H9 (cell line): ENCODE data around the gene ZBBX. TPM values are rescaled to one million over a fixed set of nuclear protein-coding genes. Genes with fewer than 3 reads are reported as not detected.

Experiments used
- DNase-seq: peaks from one replicate; pipeline ENCODE4 v3.0.0-alpha.2; 2017
- H2AFZ ChIP-seq: one replicate; pipeline ENCODE4 v1.6.1; 2013; ENCODE audit warnings: mild to moderate bottlenecking, low read length, control low read depth, moderate library complexity
- H2AK5ac ChIP-seq: 2 replicates; pipeline ENCODE4 v1.6.1; 2013; ENCODE audit warnings: low read length, control low read depth, mixed read lengths; ENCODE audit not compliant: insufficient read length
- H2BK120ac ChIP-seq: one replicate; pipeline ENCODE4 v1.6.1; 2013; ENCODE audit warnings: low read depth, mild to moderate bottlenecking, low read length, control low read depth, inconsistent platforms; ENCODE audit not compliant: poor library complexity, severe bottlenecking
- H2BK12ac ChIP-seq: 2 replicates; pipeline ENCODE4 v1.6.1; 2013; ENCODE audit warnings: low read length, control low read depth, mixed read lengths, low read depth; ENCODE audit not compliant: insufficient read length
- H2BK15ac ChIP-seq: 2 replicates; pipeline ENCODE4 v1.6.1; 2013; ENCODE audit warnings: low read depth, low read length, control low read depth
- H2BK20ac ChIP-seq: one replicate; pipeline ENCODE4 v1.6.1; 2013; ENCODE audit warnings: low read depth, mild to moderate bottlenecking, low read length, control low read depth, inconsistent platforms; ENCODE audit not compliant: poor library complexity, severe bottlenecking
- H2BK5ac ChIP-seq: 2 replicates; pipeline ENCODE4 v1.6.1; 2013; ENCODE audit warnings: low read length, control low read depth, mixed read lengths; ENCODE audit not compliant: insufficient read length
- H3K14ac ChIP-seq: 2 replicates; pipeline ENCODE4 v1.6.1; 2013; ENCODE audit warnings: low read length, control low read depth; ENCODE audit not compliant: insufficient read depth
- H3K18ac ChIP-seq: 2 replicates; pipeline ENCODE4 v1.6.1; 2013; ENCODE audit warnings: low read depth, mild to moderate bottlenecking, mixed read lengths, low read length, control low read depth; ENCODE audit not compliant: insufficient read length
- H3K23ac ChIP-seq: 2 replicates; pipeline ENCODE4 v1.6.1; 2013; ENCODE audit warnings: low read length, control low read depth, mixed read lengths, low read depth; ENCODE audit not compliant: insufficient read length
- H3K23me2 ChIP-seq: 2 replicates; pipeline ENCODE4 v1.6.1; 2013; ENCODE audit warnings: low read depth, mild to moderate bottlenecking, mixed read lengths, low read length, control low read depth; ENCODE audit not compliant: insufficient read length, poor library complexity, severe bottlenecking
- H3K27ac ChIP-seq: 2 replicates; pipeline ENCODE4 v1.5.1; 2013; ENCODE audit warnings: low read length, control low read depth, mixed read lengths, low read depth; ENCODE audit not compliant: insufficient read length
- H3K27me3 ChIP-seq: 2 replicates; pipeline ENCODE4 v1.6.1; 2013; ENCODE audit warnings: low read length, control low read depth, inconsistent platforms; ENCODE audit not compliant: insufficient read depth
- H3K4ac ChIP-seq: 2 replicates; pipeline ENCODE4 v1.6.1; 2013; ENCODE audit warnings: low read depth, mild to moderate bottlenecking, control low read depth, inconsistent platforms, low read length, moderate library complexity
- H3K4me1 ChIP-seq: 2 replicates; pipeline ENCODE4 v1.6.1; 2013; ENCODE audit warnings: low read length, control low read depth, inconsistent platforms; ENCODE audit not compliant: insufficient read depth
- H3K4me2 ChIP-seq: 2 replicates; pipeline ENCODE4 v1.6.1; 2013; ENCODE audit warnings: low read length, control low read depth, mixed read lengths; ENCODE audit not compliant: insufficient read length, insufficient read depth
- H3K56ac ChIP-seq: 2 replicates; pipeline ENCODE4 v1.6.1; 2013; ENCODE audit warnings: low read depth, mild to moderate bottlenecking, mixed read lengths, low read length, control low read depth; ENCODE audit not compliant: insufficient read length
- H3K79me1 ChIP-seq: 2 replicates; pipeline ENCODE4 v1.6.1; 2013; ENCODE audit warnings: low read depth, mild to moderate bottlenecking, moderate library complexity, low read length, control low read depth, inconsistent platforms; ENCODE audit not compliant: insufficient read depth, poor library complexity, severe bottlenecking
- H3K79me2 ChIP-seq: 2 replicates; pipeline ENCODE4 v1.6.1; 2013; ENCODE audit warnings: low read length, control low read depth, inconsistent platforms; ENCODE audit not compliant: insufficient read depth
- H3K9ac ChIP-seq: 2 replicates; pipeline ENCODE4 v1.6.1; 2013; ENCODE audit warnings: low read length, control low read depth, mixed read lengths; ENCODE audit not compliant: insufficient read length; ENCODE audit errors: extremely low read depth
- H3K9me3 ChIP-seq: one replicate; pipeline ENCODE4 v1.6.1; 2013; ENCODE audit warnings: low read depth, low read length, inconsistent platforms; ENCODE audit not compliant: control insufficient read depth
- H3T11ph ChIP-seq: one replicate; pipeline ENCODE4 v1.6.1; 2013; ENCODE audit warnings: mild to moderate bottlenecking, low read length, control low read depth, inconsistent platforms
- H4K20me1 ChIP-seq: one replicate; pipeline ENCODE4 v1.6.1; 2013; ENCODE audit not compliant: control insufficient read depth, insufficient read length, insufficient read depth
- H4K5ac ChIP-seq: 2 replicates; pipeline ENCODE4 v1.6.1; 2013; ENCODE audit warnings: low read depth, mild to moderate bottlenecking, mixed read lengths, low read length, control low read depth; ENCODE audit not compliant: insufficient read length
- H4K8ac ChIP-seq: replicated peaks from 2 replicates; pipeline ENCODE4 v1.6.1; 2013; ENCODE audit warnings: low read length, control low read depth, mixed read lengths, low read depth; ENCODE audit not compliant: insufficient read length
- H4K91ac ChIP-seq: 2 replicates; pipeline ENCODE4 v1.6.1; 2013; ENCODE audit warnings: low read depth, mild to moderate bottlenecking, moderate library complexity, mixed read lengths, low read length, control low read depth; ENCODE audit not compliant: insufficient read length
- H3K27ac Mint-ChIP-seq, 3 experiments: 2 replicates in 2 of 3; 3 replicates in 1 of 3; pipeline ENCODE4 v1.8.0; 2020 to 2021; ENCODE audit warnings: mixed read lengths in 3 of 3, mild to moderate bottlenecking in 1 of 3, moderate library complexity in 1 of 3
- H3K27me3 Mint-ChIP-seq: 2 replicates; pipeline ENCODE4 v1.8.0; 2021; ENCODE audit warnings: low read depth, mild to moderate bottlenecking, moderate library complexity, mixed read lengths
- H3K36me3 Mint-ChIP-seq, 3 experiments: 2 replicates in 2 of 3; 3 replicates in 1 of 3; pipeline ENCODE4 v1.8.0; 2020 to 2021; ENCODE audit warnings: low read depth in 3 of 3, mixed read lengths in 3 of 3; ENCODE audit not compliant: insufficient read depth in 1 of 3
- H3K4me1 Mint-ChIP-seq, 2 experiments: 2 replicates each; pipeline ENCODE4 v1.8.0; 2020; ENCODE audit warnings: mixed read lengths in 2 of 2
- H3K4me3 Mint-ChIP-seq, 2 experiments: 2 replicates in 1 of 2; 3 replicates in 1 of 2; pipeline ENCODE4 v1.8.0; 2020 to 2021; ENCODE audit warnings: mild to moderate bottlenecking in 2 of 2, mixed read lengths in 2 of 2, moderate library complexity in 1 of 2
- H3K9me3 Mint-ChIP-seq, 2 experiments: 2 replicates in 1 of 2; 3 replicates in 1 of 2; pipeline ENCODE4 v1.8.0; 2020; ENCODE audit warnings: mild to moderate bottlenecking in 2 of 2, mixed read lengths in 2 of 2, moderate library complexity in 1 of 2
- CTCF ChIP-seq: fragments of 200-600 bp; sonication (generic); conservative IDR thresholded peaks from 3 replicates; pipeline ENCODE4 v1.8.0; 2021; ENCODE audit warnings: antibody characterized with exemption, mild to moderate bottlenecking
- WGBS: extraction: QIAGEN DNeasy Blood & Tissue Kit; methylation state at CpG from one replicate; pipeline ENCODE4 v1.1.7; 2013; ENCODE audit warnings: missing lambda C conversion rate, low lambda C conversion rate, mixed read lengths; ENCODE audit not compliant: insufficient read length; ENCODE audit errors: extremely low coverage; 5-methylcytosine and 5-hydroxymethylcytosine counted together
- total RNA-seq: library from RNA; stranded (reverse); gene quantifications from 2 replicates; pipeline ENCODE4 v1.2.1, GENCODE V29; 2021

The ZBBX gene
- total RNA-seq, 1 experiment from 2014 or later, result 2.4 TPM

DNA sequence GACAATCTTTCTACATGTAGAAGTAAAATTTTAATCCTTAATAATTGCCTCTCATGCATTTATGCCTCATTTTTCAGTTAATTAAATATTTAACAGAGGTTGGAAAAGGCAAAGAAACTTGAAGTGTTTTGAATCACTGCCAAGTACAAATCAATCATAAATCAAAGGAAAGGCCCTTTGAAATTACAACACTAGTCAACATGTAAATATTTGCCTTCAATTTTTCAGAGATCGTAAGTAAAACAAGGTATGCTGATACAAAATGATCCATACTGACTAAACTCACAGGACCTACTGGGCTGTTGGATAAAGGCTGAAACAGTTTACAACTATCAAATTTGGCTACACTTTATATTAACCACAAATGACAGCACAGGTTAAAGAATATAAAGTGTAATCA is 33.9 kb downstream of the ZBBX start:
- Mint-ChIP-seq H3K4me1 (no peaks in the 10 kb centered on the region), H3K27me3 (no peaks in the 10 kb centered on the region), H3K27ac (no peak overlapping the region), H3K9me3 (no peaks in the 10 kb centered on the region), H3K36me3 (no peaks in the 10 kb centered on the region), H3K4me3 (no peak overlapping the region)
- no peak overlapping the region for H2BK5ac ChIP-seq
- H3K14ac ChIP-seq, result no peak overlapping the region
- WGBS, result no CpG with 5 or more reads among the region's 1 CpG
- no peak for TF ChIP-seq CTCF
- no peak overlapping the region for H2BK15ac ChIP-seq
- no peak overlapping the region for H3K18ac ChIP-seq
- H3K4me2 ChIP-seq, result no peak overlapping the region
- no peak overlapping the region for H3K4ac ChIP-seq
- no peak overlapping the region for H3K27ac ChIP-seq
- no peak overlapping the region for H3K9ac ChIP-seq
- H3K9me3 ChIP-seq, result no peaks in the 10 kb centered on the region
- H4K8ac ChIP-seq, result no peak overlapping the region
- H4K20me1 ChIP-seq, result no peaks in the 10 kb centered on the region
- no peaks in the 10 kb centered on the region for H3K79me2 ChIP-seq
- H2BK20ac ChIP-seq, result no peak overlapping the region
- DNase-seq, result no peak
- H2AK5ac ChIP-seq, result no peak overlapping the region
- no peak overlapping the region for H2BK120ac ChIP-seq
- H3K56ac ChIP-seq, result no peak overlapping the region
- H3K23me2 ChIP-seq, result no peaks in the 10 kb centered on the region
- H3K27me3 ChIP-seq, result no peaks in the 10 kb centered on the region
- no peak overlapping the region for H4K91ac ChIP-seq
- no peak overlapping the region for H3T11ph ChIP-seq
- no peak overlapping the region for H2BK12ac ChIP-seq
- H2AFZ ChIP-seq, result no peak overlapping the region
- no peak overlapping the region for H3K23ac ChIP-seq
- no peaks in the 10 kb centered on the region for H3K79me1 ChIP-seq
- no peaks in the 10 kb centered on the region for H3K4me1 ChIP-seq
- H4K5ac ChIP-seq, result no peak overlapping the region
